ENCODE results near the gene ZNF689.

DNA sequence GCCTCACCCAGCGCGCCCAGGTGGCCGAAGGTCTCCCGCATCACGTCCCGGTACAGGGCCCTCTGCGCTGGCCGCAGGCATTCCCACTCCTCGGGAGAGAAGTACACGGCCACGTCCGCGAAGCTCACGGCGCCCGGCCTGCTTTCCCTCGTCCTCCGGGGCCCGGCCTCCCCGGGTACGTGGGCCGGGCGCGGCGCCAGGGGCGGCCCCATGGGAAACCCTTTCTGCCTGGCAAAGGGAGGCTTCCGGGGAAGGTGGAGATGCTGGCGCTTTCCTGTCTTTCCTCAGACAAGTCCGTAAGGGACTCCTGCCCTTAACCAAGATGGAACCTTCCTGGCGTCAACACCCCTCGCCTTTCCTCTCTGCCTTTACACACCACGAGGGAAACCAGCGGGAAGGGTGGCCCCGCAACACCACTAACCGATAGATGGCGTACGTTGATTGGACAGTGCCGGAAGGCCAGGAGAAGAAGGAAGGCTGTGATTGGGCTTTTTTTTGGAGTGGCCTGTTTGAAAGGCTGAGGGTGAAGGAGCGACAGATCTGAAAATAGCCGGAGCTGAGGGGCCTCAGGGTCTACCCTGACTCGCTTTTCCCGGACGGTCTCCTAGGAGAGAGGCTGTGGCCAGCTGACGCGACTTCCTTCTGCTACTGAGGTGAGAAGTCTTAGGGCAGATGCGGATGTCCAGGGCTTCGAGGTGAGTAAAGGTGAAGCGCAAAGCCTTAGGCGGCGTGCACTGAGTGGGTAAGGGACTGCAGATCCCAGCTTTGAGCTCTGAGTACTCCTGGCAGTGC, 24.6 kb downstream of the ZNF689 start, which contains the start of gene ZNF785:
- TF ChIP-seq PCBP1 (IDR thresholded peaks at IDR 0.05; ENCODE audit: borderline replicate concordance, low read depth, low read length) (no peak), POLR2A (IDR thresholded peaks at IDR 0.05; ENCODE audit: insufficient read depth in 1 of 2, low read depth in 2 of 2, low read length in 2 of 2) (no peak), SP140L (CRISPR knock-in tag; IDR thresholded peaks at IDR 0.05; ENCODE audit: borderline replicate concordance) (no peak), NR3C1 (CRISPR knock-in tag; IDR thresholded peaks at IDR 0.05) (no peak), ZNF567 (CRISPR knock-in tag; IDR thresholded peaks at IDR 0.05; ENCODE audit: borderline replicate concordance) (no peak), WIZ (CRISPR knock-in tag; IDR thresholded peaks at IDR 0.05) (no peak), SRSF1 (optimal IDR thresholded peaks at IDR 0.05; ENCODE audit: low read depth, low read length) (no peak), MTA1 (CRISPR knock-in tag; IDR thresholded peaks at IDR 0.05; ENCODE audit: borderline replicate concordance) (no peak), ATF7 (IDR thresholded peaks at IDR 0.05) (no peak), ATF7 (CRISPR knock-in tag; IDR thresholded peaks at IDR 0.05) (no peak), HIVEP1 (CRISPR knock-in tag; IDR thresholded peaks at IDR 0.05) (no peak), USF2 (IDR thresholded peaks at IDR 0.05; ENCODE audit: low read depth, low read length) (no peak), USF2 (CRISPR knock-in tag; IDR thresholded peaks at IDR 0.05; ENCODE audit: borderline replicate concordance) (no peak), ZHX1 (CRISPR knock-in tag; IDR thresholded peaks at IDR 0.05; ENCODE audit: low read depth) (no peak)
- TF ChIP-seq, protein P1, sequence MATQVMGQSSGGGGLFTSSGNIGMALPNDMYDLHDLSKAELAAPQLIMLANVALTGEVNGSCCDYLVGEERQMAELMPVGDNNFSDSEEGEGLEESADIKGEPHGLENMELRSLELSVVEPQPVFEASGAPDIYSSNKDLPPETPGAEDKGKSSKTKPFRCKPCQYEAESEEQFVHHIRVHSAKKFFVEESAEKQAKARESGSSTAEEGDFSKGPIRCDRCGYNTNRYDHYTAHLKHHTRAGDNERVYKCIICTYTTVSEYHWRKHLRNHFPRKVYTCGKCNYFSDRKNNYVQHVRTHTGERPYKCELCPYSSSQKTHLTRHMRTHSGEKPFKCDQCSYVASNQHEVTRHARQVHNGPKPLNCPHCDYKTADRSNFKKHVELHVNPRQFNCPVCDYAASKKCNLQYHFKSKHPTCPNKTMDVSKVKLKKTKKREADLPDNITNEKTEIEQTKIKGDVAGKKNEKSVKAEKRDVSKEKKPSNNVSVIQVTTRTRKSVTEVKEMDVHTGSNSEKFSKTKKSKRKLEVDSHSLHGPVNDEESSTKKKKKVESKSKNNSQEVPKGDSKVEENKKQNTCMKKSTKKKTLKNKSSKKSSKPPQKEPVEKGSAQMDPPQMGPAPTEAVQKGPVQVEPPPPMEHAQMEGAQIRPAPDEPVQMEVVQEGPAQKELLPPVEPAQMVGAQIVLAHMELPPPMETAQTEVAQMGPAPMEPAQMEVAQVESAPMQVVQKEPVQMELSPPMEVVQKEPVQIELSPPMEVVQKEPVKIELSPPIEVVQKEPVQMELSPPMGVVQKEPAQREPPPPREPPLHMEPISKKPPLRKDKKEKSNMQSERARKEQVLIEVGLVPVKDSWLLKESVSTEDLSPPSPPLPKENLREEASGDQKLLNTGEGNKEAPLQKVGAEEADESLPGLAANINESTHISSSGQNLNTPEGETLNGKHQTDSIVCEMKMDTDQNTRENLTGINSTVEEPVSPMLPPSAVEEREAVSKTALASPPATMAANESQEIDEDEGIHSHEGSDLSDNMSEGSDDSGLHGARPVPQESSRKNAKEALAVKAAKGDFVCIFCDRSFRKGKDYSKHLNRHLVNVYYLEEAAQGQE (IDR thresholded peaks at IDR 0.05; ENCODE audit: borderline replicate concordance in 1 of 2, low read depth in 1 of 2, low read length in 2 of 2), result no peak

Measured in HepG2 (cell line).